ENCODE results near the gene GRK2.

GRK2 gene

GRCh38 chr11:67293090-67293489 lies 26.8 kb downstream of the GRK2 start:
- no peak for DNase-seq (ENCODE audit: low read depth in 2 of 2, low spot score in 1 of 2)

- DNase-seq (ENCODE audit: low read depth in 2 of 2, low spot score in 1 of 2): no peak
Measured at GRCh38 chr11:67295846-67296245, 29.6 kb downstream of the GRK2 start.

DNA sequence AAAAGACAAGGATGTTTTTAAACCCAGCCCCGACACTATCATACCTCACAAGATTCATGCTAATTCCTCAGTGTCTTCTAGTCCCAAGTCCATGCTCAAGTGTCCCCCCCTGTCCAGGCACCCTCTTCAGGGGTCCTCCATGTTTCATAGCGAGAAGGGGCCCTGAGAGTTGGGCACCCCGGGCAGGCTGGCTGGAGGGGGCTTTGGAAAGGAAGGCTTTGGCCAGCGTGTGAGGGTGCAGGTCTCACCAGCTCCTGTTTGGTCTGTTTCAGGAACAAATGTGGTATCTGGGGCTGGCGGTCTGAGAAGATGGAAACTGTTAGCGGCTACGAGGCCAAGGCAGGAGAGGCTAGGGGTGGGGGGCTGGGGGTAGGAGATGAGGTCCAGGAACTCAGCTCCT lies 32.5 kb downstream of the GRK2 start:
- DNase-seq (ENCODE audit: low read depth in 2 of 2, low spot score in 1 of 2): no peak

GRCh38 chr11:67299471-67300191 lies 33.4 kb downstream of the GRK2 start:
- no peak for DNase-seq (ENCODE audit: low read depth in 2 of 2, low spot score in 1 of 2)

GRCh38 chr11:67300256-67300755 lies 34.0 kb downstream of the GRK2 start:
- no peak for DNase-seq (ENCODE audit: low read depth in 2 of 2, low spot score in 1 of 2)

DNA sequence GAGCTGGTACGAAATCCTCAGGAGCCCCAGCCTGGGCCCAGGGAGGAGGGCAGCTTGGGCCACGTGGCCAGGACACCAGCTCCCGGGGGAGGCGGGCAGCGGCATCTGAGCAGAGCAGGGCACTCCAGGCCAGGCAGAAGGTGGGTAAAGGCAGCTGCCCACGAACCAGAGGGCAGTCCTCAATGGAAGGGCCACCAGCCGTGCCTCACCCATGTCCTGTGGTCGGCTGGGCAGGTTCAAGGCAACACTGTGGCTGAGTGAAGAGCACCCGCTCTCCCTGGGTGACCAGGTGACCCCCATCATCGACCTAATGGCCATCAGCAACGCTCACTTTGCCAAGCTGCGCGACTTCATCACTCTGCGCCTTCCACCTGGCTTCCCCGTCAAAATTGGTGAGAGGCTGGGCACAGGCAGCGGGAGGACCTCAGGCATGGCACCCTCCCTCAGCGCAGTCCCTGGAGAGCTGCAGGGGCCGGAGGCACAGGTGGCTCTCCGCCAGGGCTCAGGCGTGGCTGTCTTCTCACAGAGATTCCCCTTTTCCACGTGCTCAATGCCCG lies 34.6 kb downstream of the GRK2 start:
- DNase-seq (ENCODE audit: low read depth in 2 of 2, low spot score in 1 of 2): no peak

- DNase-seq (ENCODE audit: low read depth in 2 of 2, low spot score in 1 of 2): no peak
Measured at GRCh38 chr11:67301313-67301921, 35.1 kb downstream of the GRK2 start.

- no peak for DNase-seq (ENCODE audit: low read depth in 2 of 2, low spot score in 1 of 2)
Measured at GRCh38 chr11:67301951-67302516, 35.8 kb downstream of the GRK2 start.

GRCh38 chr11:67302571-67303131 lies 36.4 kb downstream of the GRK2 start:
- no peak for DNase-seq (ENCODE audit: low read depth in 2 of 2, low spot score in 1 of 2)

DNA sequence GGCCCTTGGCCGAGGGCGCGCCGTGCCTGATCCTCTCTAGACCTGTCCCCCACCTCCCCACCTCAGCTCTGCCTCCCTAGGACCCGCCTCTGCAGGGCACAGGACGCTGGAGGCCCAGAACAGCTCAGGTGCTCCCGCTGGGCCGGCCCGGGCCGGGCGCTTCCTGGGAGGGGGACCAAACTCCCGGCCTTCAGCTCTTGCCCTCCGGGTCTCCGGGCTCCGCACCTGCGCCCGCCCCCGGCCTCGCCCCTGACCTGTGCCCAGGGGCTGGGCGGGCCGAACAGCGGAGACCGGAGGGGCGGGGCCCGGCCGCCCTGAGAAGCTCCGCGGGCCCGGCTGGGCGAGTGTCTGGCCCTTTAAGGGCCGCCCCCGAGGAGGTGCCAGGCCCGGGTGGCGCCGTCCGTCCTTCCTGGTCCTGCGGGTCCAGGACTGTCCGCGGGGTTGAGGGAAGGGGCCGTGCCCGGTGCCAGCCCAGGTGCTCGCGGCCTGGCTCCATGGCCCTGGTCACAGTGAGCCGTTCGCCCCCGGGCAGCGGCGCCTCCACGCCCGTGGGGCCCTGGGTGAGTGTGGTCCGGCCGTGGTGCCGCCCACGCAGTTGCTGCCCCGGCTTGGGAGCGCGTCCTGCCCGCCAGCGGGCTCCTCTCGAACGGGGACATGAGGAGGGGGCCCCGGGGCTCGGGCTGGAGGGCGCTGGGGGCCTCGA lies 37.0 kb downstream of the GRK2 start, which contains the start of gene SSH3:
TSS of gene SSH3 (plus strand) at position 399 of the 703 bp plus-strand sequence. CDS start at position 495, 96 bp downstream.
- no peak for DNase-seq (ENCODE audit: low read depth in 2 of 2, low spot score in 1 of 2)

- DNase-seq (ENCODE audit: low read depth in 2 of 2, low spot score in 1 of 2): no peak
Measured at GRCh38 chr11:67303835-67304411, 37.6 kb downstream of the GRK2 start.

DNA sequence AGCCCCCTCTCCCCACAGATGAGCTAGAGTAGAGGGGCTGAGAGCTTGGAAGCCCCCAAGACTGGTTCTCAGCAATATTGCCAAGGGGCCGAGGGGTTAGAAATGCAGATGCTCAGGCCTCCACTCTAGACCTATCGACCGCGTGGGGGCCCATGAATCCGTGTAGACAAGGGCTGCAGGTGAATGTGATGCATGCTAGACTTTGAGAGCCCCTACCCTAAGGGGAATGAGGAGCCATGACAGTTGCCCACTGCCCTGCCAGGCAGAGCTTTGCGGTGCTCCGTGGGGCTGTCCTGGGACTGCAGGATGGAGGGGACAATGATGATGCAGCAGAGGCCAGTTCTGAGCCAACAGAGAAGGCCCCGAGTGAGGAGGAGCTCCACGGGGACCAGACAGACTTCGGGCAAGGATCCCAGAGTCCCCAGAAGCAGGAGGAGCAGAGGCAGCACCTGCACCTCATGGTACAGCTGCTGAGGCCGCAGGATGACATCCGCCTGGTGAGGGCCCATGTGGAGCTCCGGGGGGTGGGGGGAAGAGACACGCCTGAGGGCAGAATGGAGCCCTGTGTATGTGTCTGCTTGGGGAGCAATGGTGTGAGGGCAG lies 38.3 kb downstream of the GRK2 start:
- no peak for DNase-seq (ENCODE audit: low read depth in 2 of 2, low spot score in 1 of 2)

DNA sequence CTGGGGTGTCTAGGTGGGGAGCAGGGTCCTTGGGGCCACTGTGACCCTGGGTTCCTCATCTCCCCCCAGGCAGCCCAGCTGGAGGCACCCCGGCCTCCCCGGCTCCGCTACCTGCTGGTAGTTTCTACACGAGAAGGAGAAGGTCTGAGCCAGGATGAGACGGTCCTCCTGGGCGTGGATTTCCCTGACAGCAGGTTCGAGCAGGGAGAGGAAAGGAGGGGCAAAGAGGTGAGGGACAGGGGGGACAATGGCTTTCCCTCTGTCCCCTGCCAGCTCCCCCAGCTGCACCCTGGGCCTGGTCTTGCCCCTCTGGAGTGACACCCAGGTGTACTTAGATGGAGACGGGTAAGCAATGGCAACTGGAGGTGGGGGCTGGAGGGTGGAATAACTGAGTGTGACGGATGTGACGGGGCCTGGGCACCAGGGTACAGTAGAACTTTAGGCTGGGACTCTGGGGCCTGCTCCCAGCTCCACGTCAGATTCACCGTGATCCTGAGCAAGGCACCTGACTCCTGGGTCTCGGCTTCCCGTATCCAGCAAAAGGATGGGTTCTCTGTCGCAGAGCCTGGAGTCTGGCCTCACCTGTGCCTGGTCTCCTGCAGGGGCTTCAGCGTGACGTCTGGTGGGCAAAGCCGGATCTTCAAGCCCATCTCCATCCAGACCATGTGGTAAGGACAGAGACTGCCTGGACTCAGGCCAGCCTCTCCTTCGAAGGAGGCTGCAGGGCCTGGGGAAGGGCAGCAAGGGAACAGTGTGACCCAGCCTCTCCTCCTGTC lies 40.7 kb downstream of the GRK2 start:
- no peak for DNase-seq (ENCODE audit: low read depth in 2 of 2, low spot score in 1 of 2)

DNA sequence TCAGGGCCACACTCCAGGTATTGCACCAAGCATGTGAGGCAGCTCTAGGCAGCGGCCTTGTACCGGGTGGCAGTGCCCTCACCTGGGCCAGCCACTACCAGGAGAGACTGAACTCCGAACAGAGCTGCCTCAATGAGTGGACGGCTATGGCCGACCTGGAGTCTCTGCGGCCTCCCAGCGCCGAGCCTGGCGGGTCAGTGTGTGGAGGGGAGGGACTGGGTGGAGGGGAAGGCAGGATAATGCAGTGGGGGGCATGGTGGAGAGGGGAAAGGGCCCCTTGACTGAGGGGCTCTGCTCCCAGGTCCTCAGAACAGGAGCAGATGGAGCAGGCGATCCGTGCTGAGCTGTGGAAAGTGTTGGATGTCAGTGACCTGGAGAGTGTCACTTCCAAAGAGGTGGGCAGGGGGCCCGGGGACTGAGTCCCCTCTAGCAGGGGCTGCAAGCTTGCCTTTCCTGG lies 41.3 kb downstream of the GRK2 start:
- no peak for DNase-seq (ENCODE audit: low read depth in 2 of 2, low spot score in 1 of 2)

DNA sequence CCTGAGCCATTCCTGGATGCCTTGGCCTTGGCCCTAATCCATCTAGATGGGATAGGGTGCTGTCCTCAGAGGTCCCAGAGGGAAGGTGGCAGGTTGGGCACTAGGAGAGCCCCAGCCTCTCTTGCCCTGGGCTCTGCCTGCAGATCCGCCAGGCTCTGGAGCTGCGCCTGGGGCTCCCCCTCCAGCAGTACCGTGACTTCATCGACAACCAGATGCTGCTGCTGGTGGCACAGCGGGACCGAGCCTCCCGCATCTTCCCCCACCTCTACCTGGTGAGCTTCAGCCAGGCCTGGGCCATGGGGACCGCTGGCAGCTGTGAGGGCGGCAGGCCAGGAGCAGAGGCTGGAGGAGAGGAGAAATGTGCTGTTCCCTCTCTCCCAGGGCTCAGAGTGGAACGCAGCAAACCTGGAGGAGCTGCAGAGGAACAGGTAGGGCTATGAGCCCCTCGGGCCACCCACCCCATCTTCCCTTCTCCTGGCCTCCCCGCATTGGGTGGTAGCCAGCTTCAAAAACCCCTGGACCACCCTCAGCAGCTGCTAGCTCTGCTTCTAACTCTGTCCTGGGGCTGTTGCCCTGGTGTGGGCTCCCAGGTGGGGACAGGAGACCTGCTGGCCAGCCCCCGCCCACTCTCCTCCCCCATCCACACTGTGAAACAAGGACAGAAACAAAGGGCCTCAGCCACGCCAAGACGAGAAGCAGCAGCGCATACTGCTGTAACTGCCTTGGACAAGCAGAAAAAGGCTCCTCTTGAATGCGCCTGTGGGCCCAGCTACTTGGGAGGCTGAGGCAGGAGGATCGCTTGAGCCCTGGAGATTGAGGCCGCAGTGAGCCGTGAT lies 42.0 kb downstream of the GRK2 start:
- no peak for DNase-seq (ENCODE audit: low read depth in 2 of 2, low spot score in 1 of 2)

DNA sequence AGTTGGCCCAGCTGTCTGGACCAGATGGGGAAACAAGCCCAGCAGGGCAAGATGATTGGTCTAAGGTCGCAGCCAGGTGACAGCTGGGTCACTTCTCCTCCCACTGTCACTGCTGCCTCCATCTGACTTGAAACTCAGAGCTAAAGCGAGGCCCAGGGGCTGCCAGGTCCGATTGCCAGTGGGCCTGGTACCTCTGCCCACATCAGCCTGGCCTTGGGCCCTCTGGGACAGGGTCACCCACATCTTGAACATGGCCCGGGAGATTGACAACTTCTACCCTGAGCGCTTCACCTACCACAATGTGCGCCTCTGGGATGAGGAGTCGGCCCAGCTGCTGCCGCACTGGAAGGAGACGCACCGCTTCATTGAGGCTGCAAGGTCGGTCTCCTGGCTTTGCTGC lies 42.9 kb downstream of the GRK2 start:
- no peak for DNase-seq (ENCODE audit: low read depth in 2 of 2, low spot score in 1 of 2)

DNA sequence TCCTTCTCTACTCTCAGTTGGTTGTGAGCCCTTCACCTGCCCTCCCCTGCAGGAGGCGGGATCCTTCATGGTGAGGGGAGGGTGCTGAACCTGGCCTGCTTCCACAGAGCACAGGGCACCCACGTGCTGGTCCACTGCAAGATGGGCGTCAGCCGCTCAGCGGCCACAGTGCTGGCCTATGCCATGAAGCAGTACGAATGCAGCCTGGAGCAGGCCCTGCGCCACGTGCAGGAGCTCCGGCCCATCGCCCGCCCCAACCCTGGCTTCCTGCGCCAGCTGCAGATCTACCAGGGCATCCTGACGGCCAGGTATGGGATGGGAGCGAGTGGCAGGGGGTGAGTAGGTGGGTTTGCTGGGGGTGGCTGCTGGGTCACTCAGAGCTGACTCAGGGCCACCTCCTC lies 43.4 kb downstream of the GRK2 start:
- DNase-seq (ENCODE audit: low read depth in 2 of 2, low spot score in 1 of 2): no peak

- DNase-seq (ENCODE audit: low read depth in 2 of 2, low spot score in 1 of 2): no peak
Measured at GRCh38 chr11:67310246-67311050, 44.2 kb downstream of the GRK2 start.

All from stimulated activated CD8-positive, alpha-beta memory T cell treated with anti-CD3 and anti-CD28 coated beads, Interleukin-4, amount 100 ng/mL, for 1 hour (primary cell).